ENCODE results near the gene PLA2G15.

DNA sequence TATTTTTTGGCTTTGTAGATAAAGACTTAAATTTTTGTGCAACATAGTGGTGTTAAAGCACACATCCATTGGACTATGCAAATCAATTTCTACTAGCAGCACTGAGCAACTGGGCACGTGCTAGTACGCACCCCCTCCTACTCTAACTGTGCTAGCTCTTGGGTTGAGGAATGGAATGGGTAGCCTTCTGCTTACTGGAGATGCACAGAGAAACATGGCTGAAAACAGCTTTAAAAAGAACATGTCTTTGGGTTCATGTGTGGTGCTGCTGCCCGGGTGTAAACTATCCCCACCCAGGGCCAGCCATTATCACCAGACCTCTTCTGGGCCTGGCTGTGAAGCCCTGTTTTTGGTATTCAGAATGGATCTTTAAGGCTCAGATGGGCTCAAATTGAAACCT lies 16.5 kb upstream of the PLA2G15 start:
- TF ChIP-seq POLR2A (IDR thresholded peaks at IDR 0.05), result no peak
- TF ChIP-seq, protein P1, sequence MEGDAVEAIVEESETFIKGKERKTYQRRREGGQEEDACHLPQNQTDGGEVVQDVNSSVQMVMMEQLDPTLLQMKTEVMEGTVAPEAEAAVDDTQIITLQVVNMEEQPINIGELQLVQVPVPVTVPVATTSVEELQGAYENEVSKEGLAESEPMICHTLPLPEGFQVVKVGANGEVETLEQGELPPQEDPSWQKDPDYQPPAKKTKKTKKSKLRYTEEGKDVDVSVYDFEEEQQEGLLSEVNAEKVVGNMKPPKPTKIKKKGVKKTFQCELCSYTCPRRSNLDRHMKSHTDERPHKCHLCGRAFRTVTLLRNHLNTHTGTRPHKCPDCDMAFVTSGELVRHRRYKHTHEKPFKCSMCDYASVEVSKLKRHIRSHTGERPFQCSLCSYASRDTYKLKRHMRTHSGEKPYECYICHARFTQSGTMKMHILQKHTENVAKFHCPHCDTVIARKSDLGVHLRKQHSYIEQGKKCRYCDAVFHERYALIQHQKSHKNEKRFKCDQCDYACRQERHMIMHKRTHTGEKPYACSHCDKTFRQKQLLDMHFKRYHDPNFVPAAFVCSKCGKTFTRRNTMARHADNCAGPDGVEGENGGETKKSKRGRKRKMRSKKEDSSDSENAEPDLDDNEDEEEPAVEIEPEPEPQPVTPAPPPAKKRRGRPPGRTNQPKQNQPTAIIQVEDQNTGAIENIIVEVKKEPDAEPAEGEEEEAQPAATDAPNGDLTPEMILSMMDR (IDR thresholded peaks at IDR 0.05), result no peak
